K562 (cell line): ENCODE measurements around the gene ITGBL1. TPM values are rescaled to one million over a fixed set of nuclear protein-coding genes. Genes with fewer than 3 reads are reported as not detected.

Experiments used
- ATAC-seq: fragments of 200-7000 bp; cut with Tn5 transposase; 3 replicates; pipeline ENCODE4 v1.9.1; 2020; ENCODE audit warnings: moderate library complexity
- BruUV-seq: library from RNA; stranded (reverse); fragments of 400-500 nt; replicated peaks from 2 replicates; lab custom pipeline; 2021; lab: Mats Ljungman, UMichigan
- CTCF ChIA-PET: fragments of 300-600 bp; formaldehyde crosslinking; extraction: SDS; loops from one replicate; lab custom pipeline; 2021; ENCODE audit warnings: low intra/inter-chr PET ratio; lab: Yijun Ruan, JAX
- POLR2A ChIA-PET: fragments of 300-600, 350-650 bp; sonication (Branson Sonifier 250); formaldehyde crosslinking; extraction: SDS; loops from one replicate; lab custom pipeline; 2021; ENCODE audit warnings: antibody characterized with exemption, inconsistent platforms; lab: Yijun Ruan, JAX
- DNase-seq, 4 experiments: peaks; one replicate each; pipeline versions ENCODE4 v3.0.0 to v3.0.0-alpha.2; 2011 to 2018; ENCODE audit warnings: low spot score in 3 of 4, mixed read lengths in 3 of 4; ENCODE audit errors: extremely low read depth in 1 of 4
- FAIRE-seq: peaks from 2 replicates; lab custom pipeline; 2011; peaks lifted over from hg19 to GRCh38; lab: Jason Lieb, UNC
- H2AFZ ChIP-seq: 2 replicates; pipeline ENCODE4 v1.6.0; 2011; ENCODE audit warnings: low read depth, low read length, control low read depth, inconsistent platforms
- H3K27ac ChIP-seq: fragments of 200-600 bp; 3 replicates; pipeline ENCODE4 v1.8.0; 2011; ENCODE audit warnings: low read depth, mild to moderate bottlenecking, control low read depth, inconsistent platforms, low read length, moderate library complexity, mixed read lengths; ENCODE audit errors: extremely low read depth
- H3K27me3 ChIP-seq, 2 experiments: fragments of 300-600 bp in 1 of 2; 2 replicates in 1 of 2; 3 replicates in 1 of 2; pipeline versions ENCODE4 v1.6.0 to v1.8.0; 2011; ENCODE audit warnings: inconsistent platforms in 2 of 2, low read length in 2 of 2, mild to moderate bottlenecking in 1 of 2, mixed read lengths in 1 of 2, moderate library complexity in 1 of 2; ENCODE audit not compliant: control insufficient read depth in 2 of 2, insufficient read depth in 2 of 2
- H3K36me3 ChIP-seq: fragments of 300-600 bp; 3 replicates; pipeline ENCODE4 v1.8.0; 2011; ENCODE audit warnings: mild to moderate bottlenecking, low read length, inconsistent platforms; ENCODE audit not compliant: control insufficient read depth, insufficient read depth
- H3K4me1 ChIP-seq, 2 experiments: fragments of 200-600 bp in 1 of 2; replicated peaks in 1 of 2; 2 replicates in 1 of 2; 3 replicates in 1 of 2; pipeline versions ENCODE4 v1.5.1 to v1.8.0; 2011; ENCODE audit warnings: inconsistent platforms in 2 of 2, low read length in 2 of 2, mild to moderate bottlenecking in 1 of 2, mixed read lengths in 1 of 2, moderate library complexity in 1 of 2; ENCODE audit not compliant: control insufficient read depth in 2 of 2, insufficient read depth in 2 of 2
- H3K4me2 ChIP-seq: 2 replicates; pipeline ENCODE4 v1.6.1; 2011; ENCODE audit warnings: low read length, control low read depth, inconsistent platforms, mixed read lengths; ENCODE audit not compliant: insufficient read depth
- H3K4me3 ChIP-seq: fragments of 200-600 bp; sonication (generic), shearing (Covaris generic); 2 replicates; pipeline ENCODE4 v1.5.1; 2016; ENCODE audit warnings: control low read depth, inconsistent platforms
- H3K79me2 ChIP-seq: fragments of 200-600 bp; 3 replicates; pipeline ENCODE4 v1.8.0; 2011; ENCODE audit warnings: low read length, inconsistent platforms; ENCODE audit not compliant: control insufficient read depth, insufficient read depth
- H3K9ac ChIP-seq, 2 experiments: 2 replicates each; pipeline versions ENCODE4 v1.6.0 to v1.6.1; 2011; ENCODE audit warnings: low read depth in 2 of 2, low read length in 2 of 2, control low read depth in 1 of 2, inconsistent platforms in 1 of 2, mild to moderate bottlenecking in 1 of 2, mixed read lengths in 1 of 2; ENCODE audit not compliant: insufficient read depth in 1 of 2
- H3K9me1 ChIP-seq: one replicate; pipeline ENCODE4 v1.6.0; 2011; ENCODE audit warnings: inconsistent platforms, mild to moderate bottlenecking, low read length, moderate library complexity; ENCODE audit not compliant: control insufficient read depth, insufficient read depth
- H3K9me3 ChIP-seq: replicated peaks from 2 replicates; pipeline ENCODE4 v1.5.1; 2011; ENCODE audit warnings: low read depth, low read length, inconsistent platforms; ENCODE audit not compliant: control insufficient read depth, insufficient read depth
- H4K20me1 ChIP-seq: replicated peaks from 2 replicates; pipeline ENCODE4 v1.6.1; 2011; ENCODE audit warnings: low read length, inconsistent platforms, mixed read lengths; ENCODE audit not compliant: control insufficient read depth, insufficient read depth
- BRF1 ChIP-seq: IDR thresholded peaks from 3 replicates; pipeline ENCODE4 v1.6.1; 2011; ENCODE audit warnings: borderline replicate concordance, mild to moderate bottlenecking; ENCODE audit not compliant: insufficient read length; ENCODE audit errors: extremely low read depth
- ESRRB ChIP-seq: fragments of 250-450 bp; sonication (Bioruptor Pico); IDR thresholded peaks from 2 replicates; pipeline ENCODE4 v1.5.0; 2020; ENCODE audit warnings: mild to moderate bottlenecking, moderate library complexity, borderline replicate concordance
- HDGF ChIP-seq: fragments of 450-650 bp; IDR thresholded peaks from 2 replicates; pipeline ENCODE4 v1.6.1; 2016
- KDM5B ChIP-seq: fragments of 200-600 bp; sonication (generic); IDR thresholded peaks from 2 replicates; pipeline ENCODE4 v1.6.1; 2012; ENCODE audit warnings: low read depth, mild to moderate bottlenecking, moderate library complexity, low read length, control low read depth, inconsistent platforms; ENCODE audit not compliant: insufficient replicate concordance
- NFXL1 ChIP-seq: fragments of 450-650 bp; formaldehyde crosslinking; IDR thresholded peaks from 2 replicates; pipeline ENCODE4 v1.4.0; 2021; ENCODE audit warnings: mild to moderate bottlenecking
- PATZ1 ChIP-seq: fragments of 250-450 bp; sonication (Bioruptor Pico); IDR thresholded peaks from 2 replicates; pipeline ENCODE4 v1.5.0; 2020; ENCODE audit warnings: mild to moderate bottlenecking, borderline replicate concordance
- POLR3G ChIP-seq: IDR thresholded peaks from 2 replicates; pipeline ENCODE4 v1.6.1; 2011; ENCODE audit not compliant: insufficient read length, insufficient replicate concordance; ENCODE audit errors: extremely low read depth
- RNF2 ChIP-seq: sonication (generic); IDR thresholded peaks from 2 replicates; pipeline ENCODE4 v1.6.1; 2016
- TAF7 ChIP-seq: fragments of 450-650 bp; IDR thresholded peaks from 2 replicates; pipeline ENCODE4 v1.6.1; 2016; ENCODE audit warnings: missing genetic modification characterization, missing compliant biosample characterization
- TCF7 ChIP-seq: sonication (generic); IDR thresholded peaks from 2 replicates; pipeline ENCODE4 v1.6.1; 2016; ENCODE audit warnings: antibody characterized with exemption, borderline replicate concordance
- TFAP4 ChIP-seq: sonication (generic); formaldehyde crosslinking; IDR thresholded peaks from 2 replicates; pipeline ENCODE4 v1.8.0; 2022; ENCODE audit warnings: missing genetic modification reagents, mild to moderate bottlenecking, moderate library complexity, borderline replicate concordance
- ZNF23 ChIP-seq: fragments of 250-450 bp; sonication (Bioruptor Pico); IDR thresholded peaks from 2 replicates; pipeline ENCODE4 v1.4.0; 2020; ENCODE audit warnings: mild to moderate bottlenecking
- WGBS: fragments of 100-300 bp; shearing (Covaris generic); methylation state at CpG from one replicate; pipeline ENCODE4 v1.1.6; 2016; ENCODE audit warnings: low coverage, mixed read lengths; ENCODE audit not compliant: insufficient coverage; ENCODE audit errors: missing lambda C conversion rate; 5-methylcytosine and 5-hydroxymethylcytosine counted together
- in situ Hi-C: fragments of 300-500 bp; cut with MboI; formaldehyde crosslinking; loops from 4 replicates; pipeline ENCODE4 v1.15.0; 2018; ENCODE audit warnings: inconsistent platforms, mixed read lengths
- intact Hi-C: fragments of 100-400 bp; cut with micrococcal nuclease; formaldehyde crosslinking; loops from 2 replicates; pipeline ENCODE4 v1.14.2; 2022
- polyA plus RNA-seq, 8 experiments: library from polyadenylated mRNA; depleted of rRNA in 4 of 8; stranded (reverse) in 5 of 8; unstranded in 3 of 8; fragments of >200 nt; fragmentation: Nextera tagmentation in 2 of 8; fragmentation: Illumina TruSeq in 1 of 8; extraction: Ambion mirVana in 2 of 8; extraction: Trizol in 1 of 8; gene quantifications; 2 replicates each; pipeline versions ENCODE4 v1.2.1 to v1.2.3, GENCODE V29; 2011 to 2014; ENCODE audit warnings: inconsistent platforms in 1 of 8, missing spikeins in 1 of 8
- total RNA-seq, 7 experiments: library from RNA; depleted of rRNA in 6 of 7; stranded (reverse); fragments of >200 nt in 6 of 7; fragmentation: Illumina TruSeq in 2 of 7; extraction: Trizol in 2 of 7; gene quantifications; 2 replicates each; pipeline versions ENCODE4 v1.2.1 to v1.2.3, GENCODE V29; 2011 to 2021; ENCODE audit warnings: low replicate concordance in 1 of 7
- TF ChIP-seq, protein P1 (sequence below): sonication (generic); formaldehyde crosslinking; IDR thresholded peaks from 2 replicates; pipeline ENCODE4 v1.8.0; 2022; ENCODE audit warnings: mild to moderate bottlenecking, missing genetic modification reagents
- TF ChIP-seq, protein P2 (sequence below): fragments of 250-450 bp; sonication (Bioruptor Pico); IDR thresholded peaks from 2 replicates; pipeline ENCODE4 v1.4.0; 2020; ENCODE audit warnings: borderline replicate concordance

ITGBL1 gene
- total and polyA plus RNA-seq, 9 of the 15 experiments (the other 6 are each of a cell fraction or from before 2014, with no cell fraction given), result 0.04 to 0.73 (median 0.32) TPM; not detected in 1

- FAIRE-seq, result no peak
- Histone ChIP-seq H3K9ac (no peak overlapping the region), H2AFZ (no peak overlapping the region), H3K36me3 (no peaks in the 10 kb centered on the region), H4K20me1 (no peaks in the 10 kb centered on the region), H3K4me2 (no peak overlapping the region), H3K9me1 (no peaks in the 10 kb centered on the region), H3K79me2 (no peaks in the 10 kb centered on the region), H3K4me1 (no peaks in the 10 kb centered on the region), H3K27me3 (no peaks in the 10 kb centered on the region), H3K4me3 (no peak overlapping the region), H3K9me3 (no peaks in the 10 kb centered on the region), H3K27ac (no peak overlapping the region)
- ChIA-PET POLR2A (no interaction called here), CTCF (no interaction called here)
- 9% methylated on average over 3 of the region's 3 CpGs for WGBS
- intact Hi-C loops, result no loop called here
- no TSS peak for BruUV-seq
- no peak for TF ChIP-seq TFAP4 (CRISPR knock-in tag)
- TF ChIP-seq, protein P1, sequence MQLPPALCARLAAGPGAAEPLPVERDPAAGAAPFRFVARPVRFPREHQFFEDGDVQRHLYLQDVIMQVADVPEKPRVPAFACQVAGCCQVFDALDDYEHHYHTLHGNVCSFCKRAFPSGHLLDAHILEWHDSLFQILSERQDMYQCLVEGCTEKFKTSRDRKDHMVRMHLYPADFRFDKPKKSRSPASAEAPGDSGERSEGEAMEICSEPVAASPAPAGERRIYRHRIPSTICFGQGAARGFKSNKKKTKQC (CRISPR knock-in tag), result no peak
- TF ChIP-seq TCF7, result no peak
- no peak for TF ChIP-seq PATZ1 (CRISPR knock-in tag)
- no peak for TF ChIP-seq ESRRB (CRISPR knock-in tag)
- TF ChIP-seq ZNF23, result no peak
- TF ChIP-seq POLR3G, result no peak
- no peak for TF ChIP-seq HDGF
- TF ChIP-seq NFXL1 (CRISPR knock-in tag), result no peak
- no peak for TF ChIP-seq BRF1
- no peak for TF ChIP-seq TAF7
- TF ChIP-seq KDM5B, result no peak
- TF ChIP-seq, protein P2, sequence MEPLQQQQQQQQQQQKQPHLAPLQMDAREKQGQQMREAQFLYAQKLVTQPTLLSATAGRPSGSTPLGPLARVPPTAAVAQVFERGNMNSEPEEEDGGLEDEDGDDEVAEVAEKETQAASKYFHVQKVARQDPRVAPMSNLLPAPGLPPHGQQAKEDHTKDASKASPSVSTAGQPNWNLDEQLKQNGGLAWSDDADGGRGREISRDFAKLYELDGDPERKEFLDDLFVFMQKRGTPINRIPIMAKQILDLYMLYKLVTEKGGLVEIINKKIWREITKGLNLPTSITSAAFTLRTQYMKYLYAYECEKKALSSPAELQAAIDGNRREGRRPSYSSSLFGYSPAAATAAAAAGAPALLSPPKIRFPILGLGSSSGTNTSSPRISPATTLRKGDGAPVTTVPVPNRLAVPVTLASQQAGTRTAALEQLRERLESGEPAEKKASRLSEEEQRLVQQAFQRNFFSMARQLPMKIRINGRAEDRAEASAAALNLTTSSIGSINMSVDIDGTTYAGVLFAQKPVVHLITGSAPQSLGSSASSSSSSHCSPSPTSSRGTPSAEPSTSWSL (CRISPR knock-in tag), result no peak
- no peak for TF ChIP-seq RNF2
- in situ Hi-C loops, result no loop called here
- no peak for ATAC-seq
- DNase-seq, result no peak
These were observed 203.0 kb downstream of the ITGBL1 start for GRCh38 chr13:101655435-101655834.
